Activated naive CD4-positive, alpha-beta T cell treated with anti-CD3 and anti-CD28 coated beads, Interleukin-2, amount 50 U/mL, for 16 hours (primary cell): ENCODE results near the gene CEP131.

Experiments used
- DNase-seq: peaks from one replicate; pipeline ENCODE4 v3.0.0-alpha.2; 2020

Gene CEP131

GRCh38 chr17:81251094-81251708, 28.4 kb upstream of the CEP131 start:
- DNase-seq = no peak

- DNase-seq = no peak
Measured at GRCh38 chr17:81250286-81251093, 27.7 kb upstream of the CEP131 start.

GRCh38 chr17:81249223-81250040, 26.7 kb upstream of the CEP131 start:
- no peak for DNase-seq

- no peak for DNase-seq
Measured at GRCh38 chr17:81248649-81249048, 25.9 kb upstream of the CEP131 start.

- no peak for DNase-seq
Measured at GRCh38 chr17:81247339-81247990, 24.7 kb upstream of the CEP131 start.

GRCh38 chr17:81246679-81247338, 24.0 kb upstream of the CEP131 start:
- no peak for DNase-seq

- DNase-seq = no peak
Measured at GRCh38 chr17:81246343-81246670, 23.5 kb upstream of the CEP131 start.

- no peak for DNase-seq
Measured at GRCh38 chr17:81245665-81246342, 23.0 kb upstream of the CEP131 start.

GRCh38 chr17:81245024-81245664, 22.4 kb upstream of the CEP131 start:
- DNase-seq = no peak

- no peak for DNase-seq
Measured at GRCh38 chr17:81244358-81245023, 21.7 kb upstream of the CEP131 start.

- no peak for DNase-seq
Measured at GRCh38 chr17:81243333-81243664, 20.5 kb upstream of the CEP131 start.

- DNase-seq = no peak
Measured at GRCh38 chr17:81242421-81243332, 19.9 kb upstream of the CEP131 start.

- peak; percentile 69 for DNase-seq
Measured at GRCh38 chr17:81241648-81242420, 19.1 kb upstream of the CEP131 start.

GRCh38 chr17:81241203-81241602, 18.4 kb upstream of the CEP131 start:
- no peak for DNase-seq

- no peak for DNase-seq
Measured at GRCh38 chr17:81240761-81241160, 18.0 kb upstream of the CEP131 start.

GRCh38 chr17:81239714-81240555, 17.2 kb upstream of the CEP131 start:
- peak; percentile 69 for DNase-seq

- peak; percentile 96 for DNase-seq
Measured at GRCh38 chr17:81238815-81239713, 16.3 kb upstream of the CEP131 start, which contains the start of the genes NDUFAF8 and TEPSIN. TSS of gene NDUFAF8 (plus strand) at chr17:81239318. CDS start at chr17:81239364, 46 bp downstream. TSS of gene TEPSIN (minus strand) at chr17:81239055. CDS start at chr17:81239033, 22 bp downstream.
